HepG2 (cell line): ENCODE data around the gene SESN2. TPM values are rescaled to one million over a fixed set of nuclear protein-coding genes. Genes with fewer than 3 reads are reported as not detected.

Source experiments
- ADNP ChIP-seq: sonication (generic); formaldehyde crosslinking; IDR thresholded peaks from 2 replicates; pipeline ENCODE4 v1.4.0; 2020; ENCODE audit warnings: missing genetic modification reagents
- FOXC1 ChIP-seq: sonication (generic); formaldehyde crosslinking; IDR thresholded peaks from 2 replicates; pipeline ENCODE4 v1.8.0; 2022; ENCODE audit warnings: mild to moderate bottlenecking, missing genetic modification reagents, borderline replicate concordance
- FOXO1 ChIP-seq: sonication (generic); formaldehyde crosslinking; IDR thresholded peaks from 2 replicates; pipeline ENCODE4 v1.4.0; 2020; ENCODE audit warnings: missing genetic modification reagents
- HNRNPK ChIP-seq: fragments of 200-400 bp; formaldehyde crosslinking; IDR thresholded peaks from 2 replicates; pipeline ENCODE4 v1.6.1; 2018; ENCODE audit warnings: low read length, low read depth, moderate library complexity, mild to moderate bottlenecking; ENCODE audit not compliant: poor library complexity, severe bottlenecking
- KLF11 ChIP-seq: IDR thresholded peaks from 2 replicates; pipeline ENCODE4 v1.6.1; 2016; ENCODE audit warnings: missing compliant biosample characterization
- LCORL ChIP-seq, 2 experiments: fragments of 450-650 bp in 1 of 2; sonication (generic) in 1 of 2; formaldehyde crosslinking in 1 of 2; IDR thresholded peaks; 2 replicates each; pipeline versions ENCODE4 v1.5.0 to v1.6.1; 2017 to 2020; ENCODE audit warnings: antibody characterized with exemption in 1 of 2, missing genetic modification reagents in 1 of 2
- SCMH1 ChIP-seq: sonication (generic); formaldehyde crosslinking; IDR thresholded peaks from 2 replicates; pipeline ENCODE4 v1.9.0; 2021; ENCODE audit warnings: missing genetic modification reagents, mild to moderate bottlenecking, borderline replicate concordance
- SOX6 ChIP-seq, 2 experiments: fragments of 450-650 bp in 1 of 2; sonication (generic) in 1 of 2; formaldehyde crosslinking in 1 of 2; IDR thresholded peaks; 2 replicates each; pipeline versions ENCODE4 v1.4.0 to v1.6.1; 2017 to 2020; ENCODE audit warnings: antibody characterized with exemption in 1 of 2, mild to moderate bottlenecking in 1 of 2, missing genetic modification reagents in 1 of 2
- SSRP1 ChIP-seq: IDR thresholded peaks from 2 replicates; pipeline ENCODE4 v1.6.1; 2016; ENCODE audit warnings: control low read depth
- TAF15 ChIP-seq: fragments of 200-400 bp; formaldehyde crosslinking; IDR thresholded peaks from one replicate; pipeline ENCODE4 v1.6.1; 2018; ENCODE audit warnings: mild to moderate bottlenecking, low read depth, low read length; ENCODE audit not compliant: poor library complexity, severe bottlenecking
- ZBTB8A ChIP-seq: sonication (generic); formaldehyde crosslinking; IDR thresholded peaks from 2 replicates; pipeline ENCODE4 v1.4.0; 2020; ENCODE audit warnings: mild to moderate bottlenecking, low read depth, missing genetic modification reagents, borderline replicate concordance
- ZNF17 ChIP-seq: sonication (generic); formaldehyde crosslinking; IDR thresholded peaks from 2 replicates; pipeline ENCODE4 v1.5.0; 2020; ENCODE audit warnings: mild to moderate bottlenecking, missing genetic modification reagents
- ZNF282 ChIP-seq: fragments of 450-650 bp; IDR thresholded peaks from 2 replicates; pipeline ENCODE4 v1.6.1; 2018; ENCODE audit not compliant: partially characterized antibody
- ZNF33B ChIP-seq: sonication (generic); formaldehyde crosslinking; IDR thresholded peaks from 2 replicates; pipeline ENCODE4 v1.5.1; 2020; ENCODE audit warnings: mild to moderate bottlenecking, missing genetic modification reagents
- ZNF737 ChIP-seq: sonication (generic); formaldehyde crosslinking; IDR thresholded peaks from 2 replicates; pipeline ENCODE4 v1.5.0; 2020; ENCODE audit warnings: missing genetic modification reagents, mild to moderate bottlenecking, borderline replicate concordance
- ZSCAN21 ChIP-seq: sonication (generic); formaldehyde crosslinking; IDR thresholded peaks from 2 replicates; pipeline ENCODE4 v1.8.0; 2022; ENCODE audit warnings: mild to moderate bottlenecking, missing genetic modification reagents, moderate library complexity, borderline replicate concordance
- polyA plus RNA-seq, 8 experiments: library from polyadenylated mRNA; depleted of rRNA in 3 of 8; stranded (reverse) in 7 of 8; unstranded in 1 of 8; fragments of >200 nt; fragmentation: Illumina TruSeq in 4 of 8; extraction: Trizol in 4 of 8; gene quantifications; 2 replicates each; pipeline versions ENCODE4 v1.2.1 to v1.2.3, GENCODE V29; 2011 to 2016; ENCODE audit warnings: low read depth in 4 of 8, missing spikeins in 1 of 8, mixed read lengths in 1 of 8; ENCODE audit not compliant: insufficient read depth in 1 of 8
- total RNA-seq, 5 experiments: library from RNA; depleted of rRNA; stranded (reverse); fragments of >200 nt; fragmentation: Illumina TruSeq; extraction: Trizol; gene quantifications; 2 replicates each; pipeline ENCODE4 v1.2.3, GENCODE V29; 2016; ENCODE audit warnings: low read depth in 1 of 5
- TF ChIP-seq, protein P1 (sequence below): sonication (generic); formaldehyde crosslinking; IDR thresholded peaks from 2 replicates; pipeline ENCODE4 v1.5.0; 2020; ENCODE audit warnings: missing genetic modification reagents
- TF ChIP-seq, protein P2 (sequence below): fragments of 450-650 bp; IDR thresholded peaks from 2 replicates; pipeline ENCODE4 v1.6.1; 2016
- TF ChIP-seq, protein P3 (sequence below): IDR thresholded peaks from 2 replicates; pipeline ENCODE4 v1.4.0; 2020; ENCODE audit warnings: mild to moderate bottlenecking, missing genetic modification reagents
- TF ChIP-seq, protein P4 (sequence below): sonication (generic); formaldehyde crosslinking; IDR thresholded peaks from 2 replicates; pipeline ENCODE4 v1.4.0; 2020; ENCODE audit warnings: mild to moderate bottlenecking, missing genetic modification reagents
- TF ChIP-seq, protein P5 (sequence below): IDR thresholded peaks from 2 replicates; pipeline ENCODE4 v1.6.1; 2016; ENCODE audit warnings: control low read depth

SESN2 gene
- total and polyA plus RNA-seq, 2 of the 13 experiments (the other 11 are each of a cell fraction or from before 2014, with no cell fraction given) = 13.2 to 19.1 TPM

DNA sequence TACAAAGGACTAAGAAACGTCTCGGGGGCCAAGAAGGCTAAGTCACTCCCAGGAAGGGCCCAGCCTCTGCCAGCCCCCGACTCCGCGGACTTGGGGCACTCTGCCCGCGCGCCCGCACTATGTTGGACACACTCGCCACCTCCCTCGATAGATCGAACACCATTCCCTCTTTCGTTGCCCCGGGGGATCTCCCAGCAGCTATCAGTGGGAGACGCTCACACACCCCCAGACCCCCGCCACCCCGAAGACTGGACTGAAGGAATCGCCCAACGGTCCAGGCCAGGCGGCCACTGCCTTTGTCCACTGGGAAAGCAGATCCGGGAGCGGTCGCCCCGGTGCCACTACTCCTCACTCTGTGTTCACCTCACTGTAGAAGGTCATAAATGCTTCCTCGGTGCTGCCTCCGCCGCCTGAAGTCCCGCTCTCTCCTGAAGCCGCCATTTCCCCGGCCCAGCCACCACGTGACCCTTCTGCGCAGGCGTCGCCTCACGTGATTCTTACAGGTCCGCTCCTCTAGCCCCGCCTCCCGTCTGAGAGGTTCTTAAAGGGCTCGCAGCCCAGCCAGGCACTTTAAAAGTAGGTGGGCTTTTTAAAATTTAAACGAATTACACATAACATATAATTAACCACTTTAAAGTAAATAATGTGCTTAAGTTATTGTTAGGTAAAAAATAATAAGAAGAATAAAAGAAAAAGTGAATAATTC, 26.6 kb upstream of the SESN2 start, which contains the start of gene DNAJC8 (continued):
- TF ChIP-seq, protein P1, sequence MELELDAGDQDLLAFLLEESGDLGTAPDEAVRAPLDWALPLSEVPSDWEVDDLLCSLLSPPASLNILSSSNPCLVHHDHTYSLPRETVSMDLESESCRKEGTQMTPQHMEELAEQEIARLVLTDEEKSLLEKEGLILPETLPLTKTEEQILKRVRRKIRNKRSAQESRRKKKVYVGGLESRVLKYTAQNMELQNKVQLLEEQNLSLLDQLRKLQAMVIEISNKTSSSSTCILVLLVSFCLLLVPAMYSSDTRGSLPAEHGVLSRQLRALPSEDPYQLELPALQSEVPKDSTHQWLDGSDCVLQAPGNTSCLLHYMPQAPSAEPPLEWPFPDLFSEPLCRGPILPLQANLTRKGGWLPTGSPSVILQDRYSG (CRISPR knock-in tag) = no peak
- TF ChIP-seq ZBTB8A = no peak
- TF ChIP-seq SSRP1 (CRISPR knock-in tag) = no peak
- TF ChIP-seq ZSCAN21 = no peak
- TF ChIP-seq, protein P2, sequence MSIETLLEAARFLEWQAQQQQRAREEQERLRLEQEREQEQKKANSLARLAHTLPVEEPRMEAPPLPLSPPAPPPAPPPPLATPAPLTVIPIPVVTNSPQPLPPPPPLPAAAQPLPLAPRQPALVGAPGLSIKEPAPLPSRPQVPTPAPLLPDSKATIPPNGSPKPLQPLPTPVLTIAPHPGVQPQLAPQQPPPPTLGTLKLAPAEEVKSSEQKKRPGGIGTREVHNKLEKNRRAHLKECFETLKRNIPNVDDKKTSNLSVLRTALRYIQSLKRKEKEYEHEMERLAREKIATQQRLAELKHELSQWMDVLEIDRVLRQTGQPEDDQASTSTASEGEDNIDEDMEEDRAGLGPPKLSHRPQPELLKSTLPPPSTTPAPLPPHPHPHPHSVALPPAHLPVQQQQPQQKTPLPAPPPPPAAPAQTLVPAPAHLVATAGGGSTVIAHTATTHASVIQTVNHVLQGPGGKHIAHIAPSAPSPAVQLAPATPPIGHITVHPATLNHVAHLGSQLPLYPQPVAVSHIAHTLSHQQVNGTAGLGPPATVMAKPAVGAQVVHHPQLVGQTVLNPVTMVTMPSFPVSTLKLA = peak; percentile 86
- TF ChIP-seq ZNF737 (CRISPR knock-in tag) = no peak
- TF ChIP-seq ZNF33B (CRISPR knock-in tag) = 0 out of 2 replicates have a peak, but pooled peaks have one; percentile 58
- peak; percentile 54 for TF ChIP-seq TAF15
- no peak for TF ChIP-seq SOX6 (IDR thresholded peaks at IDR 0.05)
- 0 out of 2 replicates have a peak, but pooled peaks have one; percentile 21 for TF ChIP-seq SOX6 (CRISPR knock-in tag; IDR thresholded peaks at IDR 0.05)
- TF ChIP-seq ZNF282 = no peak
- TF ChIP-seq ZNF17 (CRISPR knock-in tag) = no peak
- TF ChIP-seq KLF11 (CRISPR knock-in tag) = no peak
- peak; percentile 22; the same call in 1 of the 2 replicates for TF ChIP-seq FOXO1
- TF ChIP-seq, protein P3, sequence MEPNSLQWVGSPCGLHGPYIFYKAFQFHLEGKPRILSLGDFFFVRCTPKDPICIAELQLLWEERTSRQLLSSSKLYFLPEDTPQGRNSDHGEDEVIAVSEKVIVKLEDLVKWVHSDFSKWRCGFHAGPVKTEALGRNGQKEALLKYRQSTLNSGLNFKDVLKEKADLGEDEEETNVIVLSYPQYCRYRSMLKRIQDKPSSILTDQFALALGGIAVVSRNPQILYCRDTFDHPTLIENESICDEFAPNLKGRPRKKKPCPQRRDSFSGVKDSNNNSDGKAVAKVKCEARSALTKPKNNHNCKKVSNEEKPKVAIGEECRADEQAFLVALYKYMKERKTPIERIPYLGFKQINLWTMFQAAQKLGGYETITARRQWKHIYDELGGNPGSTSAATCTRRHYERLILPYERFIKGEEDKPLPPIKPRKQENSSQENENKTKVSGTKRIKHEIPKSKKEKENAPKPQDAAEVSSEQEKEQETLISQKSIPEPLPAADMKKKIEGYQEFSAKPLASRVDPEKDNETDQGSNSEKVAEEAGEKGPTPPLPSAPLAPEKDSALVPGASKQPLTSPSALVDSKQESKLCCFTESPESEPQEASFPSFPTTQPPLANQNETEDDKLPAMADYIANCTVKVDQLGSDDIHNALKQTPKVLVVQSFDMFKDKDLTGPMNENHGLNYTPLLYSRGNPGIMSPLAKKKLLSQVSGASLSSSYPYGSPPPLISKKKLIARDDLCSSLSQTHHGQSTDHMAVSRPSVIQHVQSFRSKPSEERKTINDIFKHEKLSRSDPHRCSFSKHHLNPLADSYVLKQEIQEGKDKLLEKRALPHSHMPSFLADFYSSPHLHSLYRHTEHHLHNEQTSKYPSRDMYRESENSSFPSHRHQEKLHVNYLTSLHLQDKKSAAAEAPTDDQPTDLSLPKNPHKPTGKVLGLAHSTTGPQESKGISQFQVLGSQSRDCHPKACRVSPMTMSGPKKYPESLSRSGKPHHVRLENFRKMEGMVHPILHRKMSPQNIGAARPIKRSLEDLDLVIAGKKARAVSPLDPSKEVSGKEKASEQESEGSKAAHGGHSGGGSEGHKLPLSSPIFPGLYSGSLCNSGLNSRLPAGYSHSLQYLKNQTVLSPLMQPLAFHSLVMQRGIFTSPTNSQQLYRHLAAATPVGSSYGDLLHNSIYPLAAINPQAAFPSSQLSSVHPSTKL (CRISPR knock-in tag) = 0 out of 2 replicates have a peak, but pooled peaks have one; percentile 23
- TF ChIP-seq, protein P4, sequence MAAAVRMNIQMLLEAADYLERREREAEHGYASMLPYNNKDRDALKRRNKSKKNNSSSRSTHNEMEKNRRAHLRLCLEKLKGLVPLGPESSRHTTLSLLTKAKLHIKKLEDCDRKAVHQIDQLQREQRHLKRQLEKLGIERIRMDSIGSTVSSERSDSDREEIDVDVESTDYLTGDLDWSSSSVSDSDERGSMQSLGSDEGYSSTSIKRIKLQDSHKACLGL (CRISPR knock-in tag) = peak; percentile 69; the same call in 1 of the 2 replicates
- TF ChIP-seq LCORL (IDR thresholded peaks at IDR 0.05) = no peak
- TF ChIP-seq LCORL (CRISPR knock-in tag; IDR thresholded peaks at IDR 0.05) = no peak
- TF ChIP-seq HNRNPK = no peak
- TF ChIP-seq FOXC1 = 0 out of 2 replicates have a peak, but pooled peaks have one; percentile 41
- TF ChIP-seq ADNP = no peak
- TF ChIP-seq, protein P5, sequence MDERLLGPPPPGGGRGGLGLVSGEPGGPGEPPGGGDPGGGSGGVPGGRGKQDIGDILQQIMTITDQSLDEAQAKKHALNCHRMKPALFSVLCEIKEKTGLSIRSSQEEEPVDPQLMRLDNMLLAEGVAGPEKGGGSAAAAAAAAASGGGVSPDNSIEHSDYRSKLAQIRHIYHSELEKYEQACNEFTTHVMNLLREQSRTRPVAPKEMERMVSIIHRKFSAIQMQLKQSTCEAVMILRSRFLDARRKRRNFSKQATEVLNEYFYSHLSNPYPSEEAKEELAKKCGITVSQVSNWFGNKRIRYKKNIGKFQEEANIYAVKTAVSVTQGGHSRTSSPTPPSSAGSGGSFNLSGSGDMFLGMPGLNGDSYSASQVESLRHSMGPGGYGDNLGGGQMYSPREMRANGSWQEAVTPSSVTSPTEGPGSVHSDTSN (CRISPR knock-in tag) = no peak
- no peak for TF ChIP-seq SCMH1 (CRISPR knock-in tag)
